ENCODE results near the gene TUT4. TPM values are rescaled to one million over a fixed set of nuclear protein-coding genes. Genes with fewer than 3 reads are reported as not detected.

TUT4 gene
- total RNA-seq, 1 experiment from 2014 or later, result 67.4 TPM

DNA sequence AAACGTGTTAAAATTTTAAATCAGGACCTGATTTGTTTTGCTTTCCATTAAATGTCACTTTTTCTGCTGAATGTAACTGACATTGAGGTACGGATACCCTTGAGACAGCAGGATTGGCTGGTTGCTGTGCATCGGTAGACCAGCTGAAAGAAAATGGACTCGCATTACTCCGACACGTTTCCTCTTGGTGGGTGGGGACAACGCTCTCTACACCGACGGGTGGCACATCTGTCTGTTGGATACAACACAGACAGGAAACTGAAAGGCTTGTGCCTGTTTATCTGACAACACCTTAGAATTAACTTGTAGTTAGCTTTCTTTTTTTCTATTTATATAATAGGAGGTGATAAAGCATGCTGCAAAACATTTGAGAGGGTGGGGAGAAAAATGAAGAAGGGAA is 129.1 kb downstream of the TUT4 start:
- ChIA-PET POLR2A (no interaction called here), CTCF (no interaction called here)
- Histone ChIP-seq H3K4me1 (ENCODE audit: control insufficient read depth, insufficient read depth, low read length) (no peaks in the 10 kb centered on the region; the same call in 1 of the 2 replicates), H3K27ac (ENCODE audit: low read length) (no peak overlapping the region), H3K9me3 (ENCODE audit: control insufficient read depth, insufficient read depth, low read depth, low read length) (no peaks in the 10 kb centered on the region), H3K27me3 (ENCODE audit: control insufficient read depth, insufficient read depth, low read length) (no peaks in the 10 kb centered on the region), H3K4me3 (ENCODE audit: low read depth in 2 of 2, low read length in 2 of 2) (no peak overlapping the region), H3K36me3 (ENCODE audit: control insufficient read depth, insufficient read depth, low read length) (peaks cover 39% of the 10 kb centered on the region)
- ATAC-seq (no peak), DNase-seq (ENCODE audit: low read depth, low spot score) (no peak)
- no TSS peak for BruUV-seq (replicated peaks)
- TF ChIP-seq, protein P1, sequence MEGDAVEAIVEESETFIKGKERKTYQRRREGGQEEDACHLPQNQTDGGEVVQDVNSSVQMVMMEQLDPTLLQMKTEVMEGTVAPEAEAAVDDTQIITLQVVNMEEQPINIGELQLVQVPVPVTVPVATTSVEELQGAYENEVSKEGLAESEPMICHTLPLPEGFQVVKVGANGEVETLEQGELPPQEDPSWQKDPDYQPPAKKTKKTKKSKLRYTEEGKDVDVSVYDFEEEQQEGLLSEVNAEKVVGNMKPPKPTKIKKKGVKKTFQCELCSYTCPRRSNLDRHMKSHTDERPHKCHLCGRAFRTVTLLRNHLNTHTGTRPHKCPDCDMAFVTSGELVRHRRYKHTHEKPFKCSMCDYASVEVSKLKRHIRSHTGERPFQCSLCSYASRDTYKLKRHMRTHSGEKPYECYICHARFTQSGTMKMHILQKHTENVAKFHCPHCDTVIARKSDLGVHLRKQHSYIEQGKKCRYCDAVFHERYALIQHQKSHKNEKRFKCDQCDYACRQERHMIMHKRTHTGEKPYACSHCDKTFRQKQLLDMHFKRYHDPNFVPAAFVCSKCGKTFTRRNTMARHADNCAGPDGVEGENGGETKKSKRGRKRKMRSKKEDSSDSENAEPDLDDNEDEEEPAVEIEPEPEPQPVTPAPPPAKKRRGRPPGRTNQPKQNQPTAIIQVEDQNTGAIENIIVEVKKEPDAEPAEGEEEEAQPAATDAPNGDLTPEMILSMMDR (IDR thresholded peaks at IDR 0.05), result no peak
- TF ChIP-seq TCF7L2 (IDR thresholded peaks at IDR 0.05; ENCODE audit: low read depth, low read length) (no peak), SIN3A (IDR thresholded peaks at IDR 0.05; ENCODE audit: borderline replicate concordance, insufficient read depth, low read depth, low read length) (no peak), POLR2AphosphoS5 (IDR thresholded peaks at IDR 0.05; ENCODE audit: low read depth, low read length) (no peak)
- TF ChIP-seq, protein P2, sequence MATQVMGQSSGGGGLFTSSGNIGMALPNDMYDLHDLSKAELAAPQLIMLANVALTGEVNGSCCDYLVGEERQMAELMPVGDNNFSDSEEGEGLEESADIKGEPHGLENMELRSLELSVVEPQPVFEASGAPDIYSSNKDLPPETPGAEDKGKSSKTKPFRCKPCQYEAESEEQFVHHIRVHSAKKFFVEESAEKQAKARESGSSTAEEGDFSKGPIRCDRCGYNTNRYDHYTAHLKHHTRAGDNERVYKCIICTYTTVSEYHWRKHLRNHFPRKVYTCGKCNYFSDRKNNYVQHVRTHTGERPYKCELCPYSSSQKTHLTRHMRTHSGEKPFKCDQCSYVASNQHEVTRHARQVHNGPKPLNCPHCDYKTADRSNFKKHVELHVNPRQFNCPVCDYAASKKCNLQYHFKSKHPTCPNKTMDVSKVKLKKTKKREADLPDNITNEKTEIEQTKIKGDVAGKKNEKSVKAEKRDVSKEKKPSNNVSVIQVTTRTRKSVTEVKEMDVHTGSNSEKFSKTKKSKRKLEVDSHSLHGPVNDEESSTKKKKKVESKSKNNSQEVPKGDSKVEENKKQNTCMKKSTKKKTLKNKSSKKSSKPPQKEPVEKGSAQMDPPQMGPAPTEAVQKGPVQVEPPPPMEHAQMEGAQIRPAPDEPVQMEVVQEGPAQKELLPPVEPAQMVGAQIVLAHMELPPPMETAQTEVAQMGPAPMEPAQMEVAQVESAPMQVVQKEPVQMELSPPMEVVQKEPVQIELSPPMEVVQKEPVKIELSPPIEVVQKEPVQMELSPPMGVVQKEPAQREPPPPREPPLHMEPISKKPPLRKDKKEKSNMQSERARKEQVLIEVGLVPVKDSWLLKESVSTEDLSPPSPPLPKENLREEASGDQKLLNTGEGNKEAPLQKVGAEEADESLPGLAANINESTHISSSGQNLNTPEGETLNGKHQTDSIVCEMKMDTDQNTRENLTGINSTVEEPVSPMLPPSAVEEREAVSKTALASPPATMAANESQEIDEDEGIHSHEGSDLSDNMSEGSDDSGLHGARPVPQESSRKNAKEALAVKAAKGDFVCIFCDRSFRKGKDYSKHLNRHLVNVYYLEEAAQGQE (IDR thresholded peaks at IDR 0.05; ENCODE audit: insufficient read depth in 1 of 2, low read depth in 2 of 2, low read length in 1 of 2), result no peak
- in situ Hi-C loops (cut with HindIII; ENCODE audit: low pct_unique_long_range_greater_than_20kb, low sequenced_read_pairs), result no loop called here
- intact Hi-C loops (cut with micrococcal nuclease; ENCODE audit: unreplicated experiment), result loop anchor here (10.0 kb wide), 1 partner anchor 241 kb away; no protein-coding TSS in a partner anchor

DNA sequence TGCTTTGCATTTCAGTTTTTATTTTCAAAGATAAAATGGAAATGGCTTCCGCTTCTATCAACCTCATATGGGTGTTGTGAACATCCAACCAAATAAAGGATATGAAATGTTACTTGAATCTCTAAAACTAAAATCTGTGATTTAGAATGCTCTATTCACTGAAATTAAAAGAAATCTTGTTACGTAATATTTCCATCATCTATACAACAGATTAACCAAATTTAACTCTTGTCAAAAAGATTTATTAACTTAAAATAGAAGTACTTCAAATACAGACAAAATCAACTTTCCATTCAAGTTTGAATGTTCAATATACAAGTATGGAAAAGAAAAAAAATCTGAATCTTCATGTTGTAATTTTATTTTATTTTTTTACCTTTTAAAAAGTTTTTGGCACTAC is 129.8 kb downstream of the TUT4 start:
- Histone ChIP-seq H3K27me3 (ENCODE audit: control insufficient read depth, insufficient read depth, low read length) (no peaks in the 10 kb centered on the region), H3K4me3 (ENCODE audit: low read depth in 2 of 2, low read length in 2 of 2) (no peak overlapping the region), H3K36me3 (ENCODE audit: control insufficient read depth, insufficient read depth, low read length) (peaks cover 46% of the 10 kb centered on the region), H3K27ac (ENCODE audit: low read length) (no peak overlapping the region), H3K9me3 (ENCODE audit: control insufficient read depth, insufficient read depth, low read depth, low read length) (no peaks in the 10 kb centered on the region), H3K4me1 (ENCODE audit: control insufficient read depth, insufficient read depth, low read length) (no peaks in the 10 kb centered on the region; the same call in 1 of the 2 replicates)
- TF ChIP-seq TCF7L2 (IDR thresholded peaks at IDR 0.05; ENCODE audit: low read depth, low read length) (no peak), POLR2AphosphoS5 (IDR thresholded peaks at IDR 0.05; ENCODE audit: low read depth, low read length) (no peak), SIN3A (IDR thresholded peaks at IDR 0.05; ENCODE audit: borderline replicate concordance, insufficient read depth, low read depth, low read length) (no peak)
- TF ChIP-seq, protein P2 (IDR thresholded peaks at IDR 0.05; ENCODE audit: insufficient read depth in 1 of 2, low read depth in 2 of 2, low read length in 1 of 2), result no peak
- TF ChIP-seq, protein P1 (IDR thresholded peaks at IDR 0.05), result no peak
- no TSS peak for BruUV-seq (replicated peaks)
- intact Hi-C loops (cut with micrococcal nuclease; ENCODE audit: unreplicated experiment), result loop anchor here (10.0 kb wide), 1 partner anchor 242 kb away; no protein-coding TSS in a partner anchor
- ChIA-PET POLR2A (no interaction called here), CTCF (no interaction called here)
- DNase-seq (ENCODE audit: low read depth, low spot score), result no peak
- no peak for ATAC-seq
- in situ Hi-C loops (cut with HindIII; ENCODE audit: low pct_unique_long_range_greater_than_20kb, low sequenced_read_pairs), result no loop called here

Data from Panc1 (cell line).